Stimulated activated CD8-positive, alpha-beta memory T cell treated with anti-CD3 and anti-CD28 coated beads, Interleukin-12 subunit alpha, Interleukin-12 subunit beta, amount 100 ng/mL, for 4 hours (primary cell): ENCODE data around the gene MANF.

Experiments used
- DNase-seq: peaks from one replicate; pipeline ENCODE4 v3.0.0-alpha.2; 2020; ENCODE audit warnings: low read depth

MANF gene

GRCh38 chr3:51436998-51437639 lies 52.0 kb downstream of the MANF start:
- no peak for DNase-seq
